Measurements from ENCODE around the gene ALAS1.

Gene ALAS1

GRCh38 chr3:52240886-52241370 lies 43.0 kb downstream of the ALAS1 start:
- no peaks in the 10 kb centered on the region; the same call in 1 of the 2 replicates for H3K4me1 ChIP-seq (ENCODE audit: control insufficient read depth, insufficient read depth, low read length)
- H3K27ac ChIP-seq (ENCODE audit: extremely low read depth, low read depth, low read length), result 0 out of 2 replicates have a peak overlapping the region, but pooled peaks have one; percentile 16
- H3K9me3 ChIP-seq (ENCODE audit: control insufficient read depth, insufficient read depth, low read depth, low read length), result no peaks in the 10 kb centered on the region
- ChIA-PET POLR2A (interaction anchor here (0.5 to 2.6 kb wide), 5 partner anchors 8 to 1029 kb away, joined by 3 to 14 read pairs (median 4); partner anchors contain the start of genes POC1A and WDR82), CTCF (interaction anchor here (1.0 to 1.1 kb wide), 3 partner anchors 9 to 98 kb away, joined by 4 to 15 read pairs (median 5); no protein-coding TSS in a partner anchor)
- no peak overlapping the region for H3K4me3 ChIP-seq (ENCODE audit: low read depth, low read length)
- TF ChIP-seq TRIM28 (IDR thresholded peaks at IDR 0.05; ENCODE audit: borderline replicate concordance, low read length), result 0 out of 2 replicates have a peak, but pooled peaks have one; percentile 1
- TF ChIP-seq ZBTB21 (tag by site-specific recombination; IDR thresholded peaks at IDR 0.05), result no peak
- TF ChIP-seq ZNF513 (tag by site-specific recombination; IDR thresholded peaks at IDR 0.05), result peak; percentile 44; the same call in 1 of the 2 replicates
- 0 out of 2 replicates have a peak, but pooled peaks have one; percentile 11 for TF ChIP-seq ZNF24 (tag by site-specific recombination; IDR thresholded peaks at IDR 0.05)
- TF ChIP-seq SCRT1 (tag by site-specific recombination; IDR thresholded peaks at IDR 0.05; ENCODE audit: borderline replicate concordance), result peak; percentile 5; the same call in 1 of the 2 replicates
- no peak; the same call in 1 of the 2 replicates for TF ChIP-seq ZNF324 (tag by site-specific recombination; IDR thresholded peaks at IDR 0.05)
- 0 out of 2 replicates have a peak, but pooled peaks have one; percentile 27 for TF ChIP-seq ZBTB8A (tag by site-specific recombination; IDR thresholded peaks at IDR 0.05)
- H3K36me3 ChIP-seq (ENCODE audit: control insufficient read depth in 2 of 2, insufficient read depth in 1 of 2, low read length in 2 of 2), result no peaks in the 10 kb centered on the region

GRCh38 chr3:52242039-52242438 lies 44.1 kb downstream of the ALAS1 start:
- no peak overlapping the region for H3K27ac ChIP-seq (ENCODE audit: extremely low read depth, low read depth, low read length)
- ChIA-PET CTCF (interaction anchor here (0.7 to 1.7 kb wide), 5 partner anchors 10 to 205 kb away, joined by 3 to 15 read pairs (median 4); no protein-coding TSS in a partner anchor), POLR2A (no interaction called here)
- no peaks in the 10 kb centered on the region for H3K36me3 ChIP-seq (ENCODE audit: control insufficient read depth in 2 of 2, insufficient read depth in 1 of 2, low read length in 2 of 2)
- H3K9me3 ChIP-seq (ENCODE audit: control insufficient read depth, insufficient read depth, low read depth, low read length), result no peaks in the 10 kb centered on the region
- TF ChIP-seq ZBTB8A (tag by site-specific recombination; IDR thresholded peaks at IDR 0.05) (no peak), ZNF280C (tag by site-specific recombination; IDR thresholded peaks at IDR 0.05) (no peak), ZNF292 (tag by site-specific recombination; IDR thresholded peaks at IDR 0.05; ENCODE audit: borderline replicate concordance, low read depth) (no peak), ZNF311 (tag by site-specific recombination; IDR thresholded peaks at IDR 0.05; ENCODE audit: borderline replicate concordance) (no peak), PRDM10 (tag by site-specific recombination; IDR thresholded peaks at IDR 0.05) (no peak)
- no peaks in the 10 kb centered on the region; the same call in 1 of the 2 replicates for H3K4me1 ChIP-seq (ENCODE audit: control insufficient read depth, insufficient read depth, low read length)
- H3K4me3 ChIP-seq (ENCODE audit: low read depth, low read length), result no peak overlapping the region
